ENCODE measurements around the gene MYBBP1A.

The MYBBP1A gene

DNA sequence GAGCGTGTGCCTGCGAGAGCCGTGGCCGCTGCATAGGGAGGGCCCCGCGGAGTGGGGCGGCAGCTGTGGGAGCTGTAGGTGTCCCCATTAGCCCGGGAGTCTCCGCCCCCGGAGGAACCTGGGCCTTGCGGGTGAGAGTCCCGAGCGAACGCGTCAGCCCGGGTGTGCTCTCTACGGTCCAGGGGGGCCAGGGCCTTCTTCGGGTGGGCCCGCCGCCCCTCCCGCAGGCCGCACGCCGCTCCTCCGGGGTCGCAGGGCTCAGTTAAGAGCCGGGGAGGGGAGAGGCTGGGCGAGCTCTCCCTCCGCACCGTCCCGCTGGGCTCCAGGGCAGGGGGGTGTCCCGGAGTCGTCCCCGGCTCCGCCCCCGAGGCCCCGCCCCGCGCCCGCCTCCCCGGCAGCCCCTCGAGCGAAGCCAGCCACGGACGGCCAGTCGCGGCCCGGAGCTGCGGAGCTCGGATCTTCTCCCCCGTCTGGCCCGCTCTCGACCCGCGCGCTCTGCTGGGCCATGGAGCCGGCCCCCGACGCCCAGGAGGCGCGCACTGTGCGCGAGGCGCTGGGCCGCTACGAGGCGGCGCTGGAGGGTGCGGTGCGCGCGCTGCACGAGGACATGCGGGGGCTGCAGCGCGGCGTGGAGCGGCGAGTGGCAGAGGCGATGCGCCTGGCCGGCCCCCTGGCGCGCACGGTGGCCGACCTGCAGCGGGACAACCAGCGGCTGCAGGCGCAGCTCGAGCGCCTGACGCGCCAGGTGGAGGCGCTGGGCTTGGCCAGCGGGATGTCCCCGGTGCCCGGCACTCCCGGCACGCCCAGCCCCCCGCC, 29.1 kb upstream of the MYBBP1A start, which contains the start of gene SMTNL2:
Gene SMTNL2 (plus strand): TSS at position 429 of the 816 bp plus-strand sequence. CDS start 77 bp downstream, at position 506.
- no peak for DNase-seq (ENCODE audit: low read depth in 1 of 2, low spot score in 1 of 2)
- Histone ChIP-seq H3K27ac (replicated peaks) (no peak within 1 kb of the TSS), H3K27me3 (ENCODE audit: insufficient read depth, poor library complexity, severe bottlenecking) (peaks cover 7% of the 10 kb centered on the region), H3K4me3 (replicated peaks; ENCODE audit: insufficient read depth, low read length) (no peak within 1 kb of the TSS)
- TF ChIP-seq, protein P1, sequence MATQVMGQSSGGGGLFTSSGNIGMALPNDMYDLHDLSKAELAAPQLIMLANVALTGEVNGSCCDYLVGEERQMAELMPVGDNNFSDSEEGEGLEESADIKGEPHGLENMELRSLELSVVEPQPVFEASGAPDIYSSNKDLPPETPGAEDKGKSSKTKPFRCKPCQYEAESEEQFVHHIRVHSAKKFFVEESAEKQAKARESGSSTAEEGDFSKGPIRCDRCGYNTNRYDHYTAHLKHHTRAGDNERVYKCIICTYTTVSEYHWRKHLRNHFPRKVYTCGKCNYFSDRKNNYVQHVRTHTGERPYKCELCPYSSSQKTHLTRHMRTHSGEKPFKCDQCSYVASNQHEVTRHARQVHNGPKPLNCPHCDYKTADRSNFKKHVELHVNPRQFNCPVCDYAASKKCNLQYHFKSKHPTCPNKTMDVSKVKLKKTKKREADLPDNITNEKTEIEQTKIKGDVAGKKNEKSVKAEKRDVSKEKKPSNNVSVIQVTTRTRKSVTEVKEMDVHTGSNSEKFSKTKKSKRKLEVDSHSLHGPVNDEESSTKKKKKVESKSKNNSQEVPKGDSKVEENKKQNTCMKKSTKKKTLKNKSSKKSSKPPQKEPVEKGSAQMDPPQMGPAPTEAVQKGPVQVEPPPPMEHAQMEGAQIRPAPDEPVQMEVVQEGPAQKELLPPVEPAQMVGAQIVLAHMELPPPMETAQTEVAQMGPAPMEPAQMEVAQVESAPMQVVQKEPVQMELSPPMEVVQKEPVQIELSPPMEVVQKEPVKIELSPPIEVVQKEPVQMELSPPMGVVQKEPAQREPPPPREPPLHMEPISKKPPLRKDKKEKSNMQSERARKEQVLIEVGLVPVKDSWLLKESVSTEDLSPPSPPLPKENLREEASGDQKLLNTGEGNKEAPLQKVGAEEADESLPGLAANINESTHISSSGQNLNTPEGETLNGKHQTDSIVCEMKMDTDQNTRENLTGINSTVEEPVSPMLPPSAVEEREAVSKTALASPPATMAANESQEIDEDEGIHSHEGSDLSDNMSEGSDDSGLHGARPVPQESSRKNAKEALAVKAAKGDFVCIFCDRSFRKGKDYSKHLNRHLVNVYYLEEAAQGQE (IDR thresholded peaks at IDR 0.05; ENCODE audit: insufficient replicate concordance, low read depth): no peak
- no peak for TF ChIP-seq GABPA (IDR thresholded peaks at IDR 0.05; ENCODE audit: low read depth)
- TF ChIP-seq POLR2AphosphoS5 (IDR thresholded peaks at IDR 0.05; ENCODE audit: low read depth): no peak
- TF ChIP-seq SPI1 (IDR thresholded peaks at IDR 0.05; ENCODE audit: borderline replicate concordance, low read depth): no peak
- TF ChIP-seq, protein P2, sequence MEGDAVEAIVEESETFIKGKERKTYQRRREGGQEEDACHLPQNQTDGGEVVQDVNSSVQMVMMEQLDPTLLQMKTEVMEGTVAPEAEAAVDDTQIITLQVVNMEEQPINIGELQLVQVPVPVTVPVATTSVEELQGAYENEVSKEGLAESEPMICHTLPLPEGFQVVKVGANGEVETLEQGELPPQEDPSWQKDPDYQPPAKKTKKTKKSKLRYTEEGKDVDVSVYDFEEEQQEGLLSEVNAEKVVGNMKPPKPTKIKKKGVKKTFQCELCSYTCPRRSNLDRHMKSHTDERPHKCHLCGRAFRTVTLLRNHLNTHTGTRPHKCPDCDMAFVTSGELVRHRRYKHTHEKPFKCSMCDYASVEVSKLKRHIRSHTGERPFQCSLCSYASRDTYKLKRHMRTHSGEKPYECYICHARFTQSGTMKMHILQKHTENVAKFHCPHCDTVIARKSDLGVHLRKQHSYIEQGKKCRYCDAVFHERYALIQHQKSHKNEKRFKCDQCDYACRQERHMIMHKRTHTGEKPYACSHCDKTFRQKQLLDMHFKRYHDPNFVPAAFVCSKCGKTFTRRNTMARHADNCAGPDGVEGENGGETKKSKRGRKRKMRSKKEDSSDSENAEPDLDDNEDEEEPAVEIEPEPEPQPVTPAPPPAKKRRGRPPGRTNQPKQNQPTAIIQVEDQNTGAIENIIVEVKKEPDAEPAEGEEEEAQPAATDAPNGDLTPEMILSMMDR (IDR thresholded peaks at IDR 0.05; ENCODE audit: insufficient read depth, low read length): no peak

DNA sequence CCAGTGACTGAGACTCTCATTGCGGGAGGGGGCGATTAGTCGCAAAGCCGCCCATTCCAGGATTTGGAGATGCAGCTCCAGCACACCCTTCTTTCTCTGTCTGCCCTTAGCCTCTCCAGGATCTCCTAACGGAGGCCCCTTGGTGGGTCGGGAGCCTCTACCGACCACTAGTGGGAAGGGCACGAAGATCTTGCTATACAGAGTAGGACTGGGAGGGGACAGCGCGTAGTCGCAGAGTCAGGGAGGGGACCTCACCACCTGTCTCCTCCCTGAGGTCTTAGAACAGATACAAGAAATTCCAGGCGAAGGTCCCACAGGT, 28.6 kb upstream of the MYBBP1A start:
- H3K27me3 ChIP-seq (ENCODE audit: insufficient read depth, poor library complexity, severe bottlenecking): peaks cover 7% of the 10 kb centered on the region
- no peak for DNase-seq (ENCODE audit: low read depth in 1 of 2, low spot score in 1 of 2)

DNA sequence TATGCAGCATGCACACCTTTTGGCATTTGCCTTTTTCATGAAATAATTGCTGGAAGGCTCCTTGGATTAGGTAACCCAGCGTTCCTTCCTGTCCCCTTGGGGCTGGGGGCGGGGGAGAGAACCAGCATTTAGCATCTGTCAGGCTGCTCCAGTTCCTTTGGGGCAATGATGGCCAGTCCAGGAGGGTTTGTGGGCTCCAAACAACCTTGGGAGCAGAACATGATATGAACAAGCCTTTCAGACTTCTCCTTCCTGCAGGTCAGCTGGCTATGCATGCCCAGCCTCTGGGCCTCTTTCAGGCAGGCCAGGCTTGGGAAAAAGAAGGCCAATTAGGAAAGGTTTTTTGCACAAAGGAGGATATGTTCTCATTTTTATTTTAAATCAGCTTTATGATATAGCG, 28.0 kb upstream of the MYBBP1A start:
- H3K4me3 ChIP-seq (replicated peaks; ENCODE audit: insufficient read depth, low read length): no peak overlapping the region
- TF ChIP-seq POLR2AphosphoS5 (IDR thresholded peaks at IDR 0.05; ENCODE audit: low read depth): no peak
- TF ChIP-seq, protein P2 (IDR thresholded peaks at IDR 0.05; ENCODE audit: insufficient read depth, low read length): no peak
- TF ChIP-seq GABPA (IDR thresholded peaks at IDR 0.05; ENCODE audit: low read depth): no peak
- no peak for TF ChIP-seq SPI1 (IDR thresholded peaks at IDR 0.05; ENCODE audit: borderline replicate concordance, low read depth)
- TF ChIP-seq, protein P1 (IDR thresholded peaks at IDR 0.05; ENCODE audit: insufficient replicate concordance, low read depth): no peak
- peaks cover 7% of the 10 kb centered on the region for H3K27me3 ChIP-seq (ENCODE audit: insufficient read depth, poor library complexity, severe bottlenecking)
- no peak for DNase-seq (ENCODE audit: low read depth in 1 of 2, low spot score in 1 of 2)
- no peak overlapping the region for H3K27ac ChIP-seq (replicated peaks)

More for the DNA sequence above, 28.6 kb upstream of the MYBBP1A start:
- no peak overlapping the region for H3K27ac ChIP-seq (replicated peaks)
- TF ChIP-seq SPI1 (IDR thresholded peaks at IDR 0.05; ENCODE audit: borderline replicate concordance, low read depth): no peak
- TF ChIP-seq, protein P2 (IDR thresholded peaks at IDR 0.05; ENCODE audit: insufficient read depth, low read length): no peak
- no peak for TF ChIP-seq POLR2AphosphoS5 (IDR thresholded peaks at IDR 0.05; ENCODE audit: low read depth)
- H3K4me3 ChIP-seq (replicated peaks; ENCODE audit: insufficient read depth, low read length): no peak overlapping the region
